HS-5 (cell line): ENCODE measurements around the gene TRABD.

ENCODE experiments used
- DNase-seq: peaks from one replicate; pipeline ENCODE4 v3.0.0-alpha.2; 2012; ENCODE audit warnings: low read depth

The TRABD gene

DNA sequence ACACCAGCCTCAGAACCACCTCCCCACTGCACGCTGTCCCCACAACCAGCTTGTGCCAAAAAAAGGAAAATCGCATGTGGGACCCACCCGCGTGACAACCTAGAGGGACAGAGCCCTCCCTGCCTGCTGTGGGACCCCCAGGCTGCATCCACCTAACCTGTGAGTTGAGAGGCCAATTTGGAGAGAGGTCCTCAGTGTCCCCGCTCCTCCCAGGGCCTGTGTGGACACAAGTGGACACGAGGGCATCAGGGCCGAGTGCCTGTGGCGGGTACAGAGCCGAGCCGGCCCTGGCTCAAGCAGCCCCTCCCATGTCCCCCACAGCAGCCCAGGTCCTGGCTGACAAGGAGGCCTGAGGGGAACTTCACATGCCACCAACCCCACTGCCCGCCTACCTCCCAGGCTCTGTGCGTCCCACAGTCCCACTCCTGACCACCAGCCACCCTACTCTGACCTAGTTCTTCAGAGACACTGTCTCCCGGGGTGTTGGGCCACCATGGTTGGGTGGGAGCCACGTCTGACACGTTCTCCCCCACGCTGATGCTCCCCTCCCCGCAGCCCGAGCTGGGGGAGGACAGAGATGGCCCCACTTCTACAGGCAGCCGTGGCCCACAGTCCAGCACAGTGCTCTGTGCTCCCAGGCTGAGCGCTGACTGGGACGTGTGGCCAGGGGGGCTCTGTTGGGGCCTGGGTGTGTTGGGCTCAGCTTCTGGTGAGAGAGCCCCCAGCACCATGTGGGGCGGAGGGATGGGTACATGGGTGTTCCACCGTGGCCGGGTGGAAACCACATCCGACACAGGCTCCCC is 34.3 kb downstream of the TRABD start:
- no peak for DNase-seq

DNA sequence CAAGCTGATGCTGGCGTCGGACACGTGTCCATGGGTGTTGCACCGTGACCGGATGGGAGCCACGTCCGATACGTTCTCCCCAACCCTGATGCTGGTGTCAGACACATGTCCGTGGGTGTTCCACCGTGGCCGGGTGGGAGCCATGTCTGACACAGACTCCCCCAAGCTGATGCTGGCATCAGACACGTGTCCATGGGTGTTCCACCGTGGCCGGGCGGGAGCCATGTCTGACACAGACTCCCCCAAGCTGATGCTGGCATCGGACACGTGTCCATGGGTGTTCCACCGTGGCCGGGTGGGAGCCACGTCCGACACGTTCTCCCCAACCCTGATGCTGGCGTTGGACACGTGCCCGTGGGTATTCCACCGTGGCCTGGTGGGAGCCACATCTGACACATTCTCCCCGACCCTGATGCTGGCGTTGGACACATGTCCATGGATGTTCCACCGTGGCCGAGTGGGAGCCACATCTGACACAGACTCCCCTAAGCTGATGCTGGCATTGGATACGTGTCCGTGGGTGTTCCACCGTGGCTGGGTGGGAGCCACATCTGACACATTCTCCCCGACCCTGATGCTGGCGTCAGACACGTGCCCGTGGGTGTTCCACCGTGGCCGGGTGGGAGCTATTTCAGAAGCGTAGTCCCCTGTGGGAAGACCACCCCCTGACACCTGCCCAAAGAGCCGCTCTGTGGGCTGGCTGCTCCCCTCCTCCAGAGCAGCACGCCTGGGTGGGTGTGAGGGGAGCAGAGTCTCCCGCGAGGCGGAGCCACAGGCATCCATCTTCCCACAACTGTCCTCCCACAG is 35.1 kb downstream of the TRABD start:
- no peak for DNase-seq

DNA sequence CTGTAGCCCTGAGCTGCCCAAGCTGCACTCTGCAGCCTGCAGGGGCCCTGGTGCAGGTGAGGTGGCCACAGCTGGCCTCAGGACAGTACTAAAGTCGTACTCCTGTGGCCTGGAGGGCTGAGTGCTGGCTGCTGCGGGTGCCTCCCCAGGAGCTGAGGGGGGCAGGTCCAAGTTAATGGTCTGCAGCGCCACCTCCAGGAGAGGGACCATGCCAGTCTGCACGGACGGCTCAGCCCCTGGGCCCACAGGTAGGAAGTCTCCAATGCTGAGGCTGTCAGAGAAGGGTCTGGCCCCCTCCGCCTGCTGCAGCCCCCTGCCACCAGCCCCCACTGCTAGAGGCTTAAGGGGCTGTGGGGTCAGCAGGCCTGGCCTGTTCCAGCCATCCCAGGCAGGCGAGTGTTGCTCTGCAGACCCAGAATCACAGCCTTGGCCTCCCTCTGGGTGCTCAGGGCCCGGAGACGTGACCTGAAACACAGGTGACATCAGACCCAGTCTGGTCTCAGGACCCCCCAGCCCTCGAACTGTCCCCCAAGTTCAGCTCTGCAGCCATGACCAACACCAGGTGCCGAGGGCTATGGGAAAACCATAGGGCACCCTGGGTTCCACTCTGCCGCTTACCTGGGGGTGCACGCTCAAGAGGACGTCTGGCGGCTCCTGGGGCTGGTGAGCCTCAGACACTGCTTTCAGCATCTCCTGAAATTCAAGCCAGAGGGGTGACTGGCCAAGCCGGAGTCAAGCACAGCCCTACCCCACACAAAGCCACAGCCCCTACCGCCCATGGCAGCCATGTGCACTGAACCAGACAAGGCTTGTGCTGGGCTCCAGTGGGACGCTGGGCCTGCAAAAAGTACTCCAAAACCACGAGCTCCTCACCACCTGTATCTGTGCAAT is 35.9 kb downstream of the TRABD start:
- no peak for DNase-seq

- no peak for DNase-seq
These were observed 36.8 kb downstream of the TRABD start for GRCh38 chr22:50222508-50222907.

DNA sequence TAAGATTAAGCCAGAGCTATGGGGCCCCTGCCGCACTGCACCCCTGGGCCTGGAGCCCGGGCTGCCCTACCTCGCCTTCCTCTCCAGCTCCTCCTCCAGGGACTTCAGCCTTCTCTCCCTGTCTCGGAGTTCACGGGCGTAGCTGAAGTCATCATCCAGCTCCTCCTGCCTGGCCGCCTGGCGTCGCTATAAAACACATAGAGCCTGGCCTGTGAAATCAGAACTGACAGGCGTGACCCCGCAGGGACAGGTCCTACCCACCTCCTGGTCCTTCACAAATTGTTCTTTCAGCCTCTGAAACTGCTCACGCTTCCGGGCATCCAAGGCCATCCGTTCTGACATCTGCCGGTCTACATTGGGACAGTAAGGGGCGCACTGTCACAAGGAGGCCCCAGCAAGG is 38.4 kb downstream of the TRABD start:
- no peak for DNase-seq

DNA sequence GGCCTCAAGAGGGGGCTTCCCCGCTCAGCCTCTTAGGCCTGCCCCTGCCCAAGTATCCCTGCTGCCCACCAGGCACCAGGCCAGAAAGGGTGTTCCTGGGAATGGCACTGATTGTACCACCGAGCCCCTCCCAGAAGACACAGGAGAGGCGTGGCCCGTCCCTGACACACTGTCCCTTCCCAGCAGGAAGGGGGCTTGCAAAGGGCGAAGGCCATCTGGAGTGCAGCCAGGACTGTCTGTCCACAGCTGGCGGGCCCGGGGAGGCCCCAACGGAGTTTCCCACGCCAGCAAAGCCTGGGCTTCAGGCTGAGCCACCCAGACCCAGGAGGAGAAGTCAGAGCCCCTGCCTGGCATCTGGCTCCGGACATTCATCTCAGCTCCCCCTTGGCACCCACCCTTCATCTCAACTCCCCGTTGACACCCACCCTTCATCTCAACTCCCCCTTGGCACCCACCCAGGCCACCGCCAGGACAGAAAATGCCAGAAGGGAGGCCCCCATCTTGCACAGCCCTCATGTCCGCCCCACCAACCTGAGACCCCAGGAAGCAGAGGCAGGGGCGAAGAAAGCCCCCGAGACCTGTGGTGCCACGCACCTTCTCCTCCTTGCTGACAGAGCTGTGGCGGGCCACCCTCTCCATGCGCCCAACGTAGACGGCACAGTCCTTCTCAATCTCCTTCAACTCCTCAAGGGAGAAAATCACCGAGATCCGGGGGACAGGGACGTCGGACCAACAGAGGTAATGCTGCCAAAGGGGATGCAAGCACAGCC is 39.7 kb downstream of the TRABD start:
- no peak for DNase-seq

GRCh38 chr22:50226063-50226874 is 40.6 kb downstream of the TRABD start:
- no peak for DNase-seq

GRCh38 chr22:50226875-50227165 is 41.1 kb downstream of the TRABD start:
- no peak for DNase-seq

DNA sequence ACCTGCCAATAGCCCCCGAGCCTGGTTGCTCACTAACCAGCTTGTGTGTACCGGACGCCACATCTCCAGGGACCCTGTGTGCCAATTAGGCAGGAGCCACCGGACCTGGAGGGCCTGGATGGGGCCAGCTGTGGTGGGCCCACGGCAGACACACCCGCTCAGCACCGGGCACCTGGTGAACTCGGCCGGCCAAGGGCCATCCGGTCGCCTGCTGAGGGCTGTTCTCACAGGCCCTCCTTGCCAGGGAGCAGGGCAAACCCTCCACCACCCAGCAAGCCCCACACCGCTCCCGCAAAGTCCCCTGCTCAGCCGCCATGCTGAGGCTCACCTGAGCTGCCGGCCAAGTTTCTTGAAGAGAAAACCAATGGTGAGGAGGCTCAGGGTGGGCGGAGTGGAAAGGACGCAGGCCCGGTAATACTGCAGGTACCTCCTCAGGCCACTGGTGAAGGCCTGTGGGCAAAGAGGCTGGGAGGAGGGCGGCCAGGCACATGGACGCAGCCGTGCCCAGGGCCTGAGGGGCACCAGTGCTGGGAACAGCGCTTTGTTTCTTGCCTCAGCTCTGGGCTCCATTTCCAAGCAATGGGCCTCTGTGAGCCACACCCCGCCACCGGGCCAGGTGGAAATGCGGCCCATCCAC is 42.0 kb downstream of the TRABD start:
- DNase-seq, result no peak

DNA sequence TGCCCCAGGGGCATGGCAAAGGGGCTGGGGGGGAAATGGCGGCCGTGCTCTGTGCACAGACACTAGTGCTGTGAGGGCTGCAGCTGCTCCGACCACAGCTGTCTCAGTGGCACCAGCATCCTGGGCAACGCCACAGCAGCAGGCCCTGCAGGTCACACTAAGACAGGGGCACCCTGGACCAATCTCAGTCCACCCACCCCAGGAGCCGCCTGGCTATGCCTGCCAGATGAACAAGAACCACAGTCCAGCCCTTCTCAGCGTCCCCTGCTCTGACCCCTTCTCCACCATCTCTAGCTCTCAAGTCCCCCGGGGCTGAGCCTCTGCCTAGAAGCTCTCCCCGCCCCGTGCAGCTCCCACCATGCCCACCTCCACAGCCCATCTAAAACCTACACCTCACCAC is 42.7 kb downstream of the TRABD start:
- DNase-seq, result no peak

DNA sequence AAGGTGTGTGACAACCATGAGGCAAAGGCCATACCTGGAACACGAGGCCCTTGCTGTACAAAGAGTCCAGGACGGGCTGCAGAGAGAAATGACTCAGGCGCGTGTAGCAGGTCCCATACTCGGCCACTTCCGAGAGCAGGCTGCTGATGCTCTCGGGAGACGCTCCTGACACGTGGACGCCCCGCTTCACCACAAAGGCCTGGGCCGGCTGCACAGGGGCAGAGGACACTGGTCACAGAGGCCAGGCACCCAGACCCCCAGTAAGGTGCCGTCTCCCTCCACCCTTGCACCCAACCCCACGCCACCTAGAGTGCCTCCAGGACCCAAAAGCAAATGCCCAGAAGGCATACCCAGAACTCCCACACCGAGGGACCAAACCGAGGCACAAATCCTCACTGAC is 43.7 kb downstream of the TRABD start:
- DNase-seq, result no peak

- no peak for DNase-seq
These were observed 46.9 kb downstream of the TRABD start for GRCh38 chr22:50232481-50233151.

DNA sequence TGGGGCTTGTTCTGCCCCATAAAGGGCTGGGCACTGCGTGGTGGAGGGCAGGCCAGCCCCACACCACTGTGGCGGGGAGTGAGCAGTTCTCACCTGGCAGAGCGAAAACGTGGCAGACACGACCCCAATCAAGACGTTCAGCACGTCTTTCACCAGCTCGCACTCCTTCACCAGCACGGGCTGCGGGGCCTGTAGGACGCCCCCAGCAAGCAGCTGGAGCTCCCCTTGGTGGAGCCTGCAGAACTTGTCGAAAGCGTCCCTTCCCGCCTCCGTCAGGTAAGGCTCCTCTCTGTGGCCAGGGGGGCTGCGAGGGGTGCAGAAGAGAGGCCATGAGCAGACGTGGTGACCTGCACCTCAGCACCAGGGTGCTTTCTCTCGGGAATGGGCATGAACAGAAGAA is 47.5 kb downstream of the TRABD start:
- no peak for DNase-seq

- no peak for DNase-seq
These were observed 51.2 kb downstream of the TRABD start for GRCh38 chr22:50236731-50237409.

- no peak for DNase-seq
These were observed 53.0 kb downstream of the TRABD start for GRCh38 chr22:50238755-50239154.

- DNase-seq, result no peak
These were observed 56.8 kb downstream of the TRABD start for GRCh38 chr22:50242406-50242949.

DNA sequence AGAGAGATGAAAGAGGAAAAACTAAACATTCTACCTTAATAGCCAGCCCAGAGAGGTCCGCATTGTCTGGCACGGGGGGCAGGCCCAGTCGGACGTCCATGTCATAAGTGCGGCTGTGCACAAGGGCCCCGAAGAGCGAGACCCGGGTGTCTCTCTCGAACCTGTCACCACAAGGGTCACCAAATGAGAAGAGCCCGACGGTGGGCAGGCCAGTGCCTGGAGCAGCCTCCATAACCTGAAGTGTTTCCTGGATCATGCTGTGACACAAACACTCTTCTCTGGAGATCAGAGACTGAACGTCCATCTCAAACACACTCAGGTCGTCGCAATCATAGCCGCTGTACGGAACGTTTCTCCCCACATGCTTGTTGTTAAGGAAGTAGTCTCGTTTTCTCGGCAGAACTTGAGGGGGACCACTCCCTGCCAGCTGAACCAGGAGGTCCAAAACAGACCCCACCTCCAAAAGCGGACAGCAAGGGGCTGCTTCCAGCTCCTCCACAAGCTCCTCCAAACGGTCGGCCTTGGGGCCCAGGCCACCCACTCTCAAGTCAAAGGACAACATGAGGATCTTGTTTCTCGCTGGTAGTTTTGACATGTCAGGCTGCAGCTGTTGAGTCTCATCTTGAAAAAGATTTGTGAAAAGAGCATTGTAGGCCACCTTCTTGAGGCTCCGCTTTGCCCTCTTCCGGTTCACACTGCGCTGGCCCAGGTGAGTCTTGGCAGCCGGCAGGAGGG is 58.1 kb downstream of the TRABD start:
- no peak for DNase-seq
